Measurements from ENCODE around the gene SEPTIN2.

DNA sequence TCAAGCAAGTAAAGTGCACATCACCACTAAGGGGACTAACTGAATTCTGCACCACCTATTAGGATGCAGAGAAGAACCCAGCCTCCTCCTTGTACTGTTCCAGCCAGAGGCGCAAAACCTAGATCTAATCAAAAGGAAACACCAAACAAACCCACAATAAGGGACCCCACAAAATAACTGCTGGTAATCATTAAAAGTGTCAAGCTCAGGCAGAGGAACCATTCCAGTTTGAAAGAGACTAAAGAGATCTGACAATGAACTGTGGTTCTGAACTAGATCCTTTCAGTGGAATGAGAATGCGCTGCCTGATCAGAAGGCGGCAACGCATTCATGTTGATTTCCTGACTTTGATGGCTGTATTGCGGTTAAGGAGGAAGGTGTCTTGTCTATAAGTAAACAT is 17.1 kb upstream of the SEPTIN2 start:
- TF ChIP-seq, protein P1, sequence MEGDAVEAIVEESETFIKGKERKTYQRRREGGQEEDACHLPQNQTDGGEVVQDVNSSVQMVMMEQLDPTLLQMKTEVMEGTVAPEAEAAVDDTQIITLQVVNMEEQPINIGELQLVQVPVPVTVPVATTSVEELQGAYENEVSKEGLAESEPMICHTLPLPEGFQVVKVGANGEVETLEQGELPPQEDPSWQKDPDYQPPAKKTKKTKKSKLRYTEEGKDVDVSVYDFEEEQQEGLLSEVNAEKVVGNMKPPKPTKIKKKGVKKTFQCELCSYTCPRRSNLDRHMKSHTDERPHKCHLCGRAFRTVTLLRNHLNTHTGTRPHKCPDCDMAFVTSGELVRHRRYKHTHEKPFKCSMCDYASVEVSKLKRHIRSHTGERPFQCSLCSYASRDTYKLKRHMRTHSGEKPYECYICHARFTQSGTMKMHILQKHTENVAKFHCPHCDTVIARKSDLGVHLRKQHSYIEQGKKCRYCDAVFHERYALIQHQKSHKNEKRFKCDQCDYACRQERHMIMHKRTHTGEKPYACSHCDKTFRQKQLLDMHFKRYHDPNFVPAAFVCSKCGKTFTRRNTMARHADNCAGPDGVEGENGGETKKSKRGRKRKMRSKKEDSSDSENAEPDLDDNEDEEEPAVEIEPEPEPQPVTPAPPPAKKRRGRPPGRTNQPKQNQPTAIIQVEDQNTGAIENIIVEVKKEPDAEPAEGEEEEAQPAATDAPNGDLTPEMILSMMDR (IDR thresholded peaks at IDR 0.05; ENCODE audit: insufficient read depth, low read depth, low read length): no peak
- TF ChIP-seq EZH2 (IDR thresholded peaks at IDR 0.05; ENCODE audit: insufficient read depth, low read length): no peak

All from astrocyte (in vitro differentiated cells and primary cell).